ENCODE measurements around the gene DAPK1. TPM values are rescaled to one million over a fixed set of nuclear protein-coding genes. Genes with fewer than 3 reads are reported as not detected.

DAPK1 gene
- total and polyA plus RNA-seq, 3 experiments from 2014 or later: 3.7 to 4.3 TPM; not detected in 1

- H3K27ac Mint-ChIP-seq: no peak overlapping the region
- H3K9me3 ChIP-seq (ENCODE audit: low read length): no peaks in the 10 kb centered on the region
- H3K4me1 Mint-ChIP-seq: peaks cover 6 to 9% (median 9%) of the 10 kb centered on the region in 3 donors
- H3K36me3 ChIP-seq (ENCODE audit: insufficient read depth, low read length): no peaks in the 10 kb centered on the region
- DNase-seq: no peak
- no peak overlapping the region for H3K4me3 Mint-ChIP-seq
- no peak overlapping the region for H3K4me3 ChIP-seq (ENCODE audit: low read length)
- H3K36me3 Mint-ChIP-seq: no peaks in the 10 kb centered on the region
- H3K4me1 ChIP-seq (ENCODE audit: insufficient read depth, low read length): peaks cover 3% of the 10 kb centered on the region
- ChIA-PET CTCF (interaction anchor here (0.7 kb wide), 1 partner anchor 11 kb away, joined by 3 read pairs; no protein-coding TSS in a partner anchor), POLR2A (no interaction called here)
- no peaks in the 10 kb centered on the region for H3K27me3 Mint-ChIP-seq
- no peaks in the 10 kb centered on the region for H3K9me3 Mint-ChIP-seq
- H3K27ac ChIP-seq (ENCODE audit: low read depth, low read length): no peak overlapping the region
- no peaks in the 10 kb centered on the region for H3K27me3 ChIP-seq (ENCODE audit: insufficient read depth, low read length, poor library complexity, severe bottlenecking)
These were observed 187.1 kb downstream of the DAPK1 start for GRCh38 chr9:87684627-87685219.

GRCh38 chr9:87685441-87685840, 187.8 kb downstream of the DAPK1 start:
- H3K36me3 ChIP-seq (ENCODE audit: insufficient read depth, low read length): no peaks in the 10 kb centered on the region
- H3K4me3 ChIP-seq (ENCODE audit: low read length): no peak overlapping the region
- H3K9me3 ChIP-seq (ENCODE audit: low read length): no peaks in the 10 kb centered on the region
- Mint-ChIP-seq H3K27me3 (no peaks in the 10 kb centered on the region), H3K27ac (no peak overlapping the region), H3K4me3 (no peak overlapping the region), H3K4me1 (peaks cover 6 to 9% (median 9%) of the 10 kb centered on the region in 3 donors), H3K36me3 (no peaks in the 10 kb centered on the region), H3K9me3 (no peaks in the 10 kb centered on the region)
- no peak for DNase-seq
- POLR2A ChIA-PET: no interaction called here
- H3K27ac ChIP-seq (ENCODE audit: low read depth, low read length): no peak overlapping the region
- peaks cover 3% of the 10 kb centered on the region for H3K4me1 ChIP-seq (ENCODE audit: insufficient read depth, low read length)
- H3K27me3 ChIP-seq (ENCODE audit: insufficient read depth, low read length, poor library complexity, severe bottlenecking): no peaks in the 10 kb centered on the region
- CTCF ChIA-PET: no interaction called here

- Mint-ChIP-seq H3K27me3 (no peaks in the 10 kb centered on the region), H3K36me3 (no peaks in the 10 kb centered on the region), H3K27ac (no peak overlapping the region), H3K4me3 (no peak overlapping the region), H3K9me3 (no peaks in the 10 kb centered on the region), H3K4me1 (peaks cover 6 to 9% (median 9%) of the 10 kb centered on the region in 3 donors)
- H3K4me3 ChIP-seq (ENCODE audit: low read length): no peak overlapping the region
- no peaks in the 10 kb centered on the region for H3K27me3 ChIP-seq (ENCODE audit: insufficient read depth, low read length, poor library complexity, severe bottlenecking)
- H3K27ac ChIP-seq (ENCODE audit: low read depth, low read length): no peak overlapping the region
- ChIA-PET POLR2A (no interaction called here), CTCF (no interaction called here)
- no peaks in the 10 kb centered on the region for H3K9me3 ChIP-seq (ENCODE audit: low read length)
- DNase-seq: no peak
- peaks cover 3% of the 10 kb centered on the region for H3K4me1 ChIP-seq (ENCODE audit: insufficient read depth, low read length)
- no peaks in the 10 kb centered on the region for H3K36me3 ChIP-seq (ENCODE audit: insufficient read depth, low read length)
These were observed 188.3 kb downstream of the DAPK1 start for GRCh38 chr9:87685871-87686519.

GRCh38 chr9:87686520-87687090, 188.9 kb downstream of the DAPK1 start:
- Histone ChIP-seq H3K4me1 (ENCODE audit: insufficient read depth, low read length) (peaks cover 3% of the 10 kb centered on the region), H3K4me3 (ENCODE audit: low read length) (no peak overlapping the region), H3K9me3 (ENCODE audit: low read length) (no peaks in the 10 kb centered on the region), H3K36me3 (ENCODE audit: insufficient read depth, low read length) (no peaks in the 10 kb centered on the region), H3K27ac (ENCODE audit: low read depth, low read length) (no peak overlapping the region), H3K27me3 (ENCODE audit: insufficient read depth, low read length, poor library complexity, severe bottlenecking) (no peaks in the 10 kb centered on the region)
- ChIA-PET CTCF (no interaction called here), POLR2A (no interaction called here)
- Mint-ChIP-seq H3K4me3 (no peak overlapping the region), H3K27ac (no peak overlapping the region), H3K27me3 (no peaks in the 10 kb centered on the region), H3K4me1 (peaks cover 6 to 9% (median 9%) of the 10 kb centered on the region in 3 donors), H3K9me3 (no peaks in the 10 kb centered on the region), H3K36me3 (no peaks in the 10 kb centered on the region)
- DNase-seq: no peak

GRCh38 chr9:87687207-87687606, 189.5 kb downstream of the DAPK1 start:
- H3K27ac Mint-ChIP-seq: no peak overlapping the region
- H3K36me3 Mint-ChIP-seq: no peaks in the 10 kb centered on the region
- H3K4me1 ChIP-seq (ENCODE audit: insufficient read depth, low read length): peaks cover 3% of the 10 kb centered on the region
- no peak overlapping the region for H3K27ac ChIP-seq (ENCODE audit: low read depth, low read length)
- H3K27me3 Mint-ChIP-seq: no peaks in the 10 kb centered on the region
- POLR2A ChIA-PET: no interaction called here
- H3K4me1 Mint-ChIP-seq: peaks cover 6 to 9% (median 9%) of the 10 kb centered on the region in 3 donors
- CTCF ChIA-PET: no interaction called here
- H3K4me3 ChIP-seq (ENCODE audit: low read length): no peak overlapping the region
- H3K9me3 Mint-ChIP-seq: peaks cover 0 to 2% (median 0%) of the 10 kb centered on the region in 5 donors
- no peaks in the 10 kb centered on the region for H3K36me3 ChIP-seq (ENCODE audit: insufficient read depth, low read length)
- no peak overlapping the region for H3K4me3 Mint-ChIP-seq
- H3K9me3 ChIP-seq (ENCODE audit: low read length): no peaks in the 10 kb centered on the region
- no peaks in the 10 kb centered on the region for H3K27me3 ChIP-seq (ENCODE audit: insufficient read depth, low read length, poor library complexity, severe bottlenecking)
- no peak for DNase-seq

- ChIA-PET POLR2A (no interaction called here), CTCF (no interaction called here)
- Mint-ChIP-seq H3K36me3 (no peaks in the 10 kb centered on the region), H3K27ac (no peak overlapping the region), H3K9me3 (peaks cover 5 to 17% (median 9%) of the 10 kb centered on the region in 5 donors), H3K4me1 (no peaks in the 10 kb centered on the region), H3K4me3 (no peak overlapping the region), H3K27me3 (peaks cover 0 to 3% of the 10 kb centered on the region in 2 donors)
- Histone ChIP-seq H3K27me3 (ENCODE audit: insufficient read depth, low read length, poor library complexity, severe bottlenecking) (no peaks in the 10 kb centered on the region), H3K4me3 (ENCODE audit: low read length) (no peak overlapping the region), H3K27ac (ENCODE audit: low read depth, low read length) (no peak overlapping the region), H3K9me3 (ENCODE audit: low read length) (peaks cover 6% of the 10 kb centered on the region), H3K36me3 (ENCODE audit: insufficient read depth, low read length) (no peaks in the 10 kb centered on the region), H3K4me1 (ENCODE audit: insufficient read depth, low read length) (no peaks in the 10 kb centered on the region)
- DNase-seq: no peak
These were observed 196.6 kb downstream of the DAPK1 start for GRCh38 chr9:87694236-87694755.

GRCh38 chr9:87695523-87695922, 197.9 kb downstream of the DAPK1 start:
- Histone ChIP-seq H3K27ac (ENCODE audit: low read depth, low read length) (no peak overlapping the region), H3K27me3 (ENCODE audit: insufficient read depth, low read length, poor library complexity, severe bottlenecking) (no peaks in the 10 kb centered on the region), H3K4me1 (ENCODE audit: insufficient read depth, low read length) (no peaks in the 10 kb centered on the region), H3K4me3 (ENCODE audit: low read length) (no peak overlapping the region), H3K9me3 (ENCODE audit: low read length) (peaks cover 6% of the 10 kb centered on the region), H3K36me3 (ENCODE audit: insufficient read depth, low read length) (no peaks in the 10 kb centered on the region)
- H3K27me3 Mint-ChIP-seq: peaks cover 0 to 3% of the 10 kb centered on the region in 2 donors
- DNase-seq: no peak
- no peak overlapping the region for H3K4me3 Mint-ChIP-seq
- H3K36me3 Mint-ChIP-seq: no peaks in the 10 kb centered on the region
- H3K9me3 Mint-ChIP-seq: peaks cover 5 to 17% (median 9%) of the 10 kb centered on the region in 5 donors
- no peaks in the 10 kb centered on the region for H3K4me1 Mint-ChIP-seq
- H3K27ac Mint-ChIP-seq: no peak overlapping the region
- ChIA-PET CTCF (no interaction called here), POLR2A (no interaction called here)

- H3K27me3 ChIP-seq (ENCODE audit: insufficient read depth, low read length, poor library complexity, severe bottlenecking): no peaks in the 10 kb centered on the region
- peaks cover 6% of the 10 kb centered on the region for H3K9me3 ChIP-seq (ENCODE audit: low read length)
- POLR2A ChIA-PET: no interaction called here
- H3K27me3 Mint-ChIP-seq: peaks cover 0 to 3% of the 10 kb centered on the region in 2 donors
- no peak overlapping the region for H3K27ac Mint-ChIP-seq
- no peak overlapping the region for H3K4me3 ChIP-seq (ENCODE audit: low read length)
- no peaks in the 10 kb centered on the region for H3K36me3 ChIP-seq (ENCODE audit: insufficient read depth, low read length)
- H3K4me1 ChIP-seq (ENCODE audit: insufficient read depth, low read length): no peaks in the 10 kb centered on the region
- no peaks in the 10 kb centered on the region for H3K36me3 Mint-ChIP-seq
- CTCF ChIA-PET: no interaction called here
- H3K27ac ChIP-seq (ENCODE audit: low read depth, low read length): no peak overlapping the region
- peaks cover 5 to 17% (median 9%) of the 10 kb centered on the region in 5 donors for H3K9me3 Mint-ChIP-seq
- no peaks in the 10 kb centered on the region for H3K4me1 Mint-ChIP-seq
- no peak overlapping the region for H3K4me3 Mint-ChIP-seq
- no peak for DNase-seq
These were observed 199.0 kb downstream of the DAPK1 start for GRCh38 chr9:87696641-87697040.

Measured in CD8-positive, alpha-beta memory T cell (primary cell).